Stomach smooth muscle (tissue), 2 donors: ENCODE data around the gene ANKRD9.
"Not testable (repeated sequence)": the region's sequence is repeated elsewhere in the genome, so short reads cannot be mapped to it uniquely, and the experiment has no call there.

Experiments used
- H3K27ac ChIP-seq: one replicate; pipeline ENCODE4 v1.7.0; 2013; ENCODE audit warnings: mild to moderate bottlenecking, low read length, inconsistent platforms
- H3K27me3 ChIP-seq, 2 donors: one replicate each; pipeline ENCODE4 v1.7.0; 2013; ENCODE audit warnings: low read length in 2 of 2; ENCODE audit not compliant: insufficient read depth in 2 of 2, control insufficient read depth in 1 of 2
- H3K36me3 ChIP-seq, 2 donors: one replicate each; pipeline ENCODE4 v1.7.0; 2013; ENCODE audit warnings: low read length in 2 of 2; ENCODE audit not compliant: control insufficient read depth in 2 of 2, insufficient read depth in 2 of 2
- H3K4me1 ChIP-seq: one replicate; pipeline ENCODE4 v1.7.0; 2013; ENCODE audit warnings: low read length; ENCODE audit not compliant: control insufficient read depth, insufficient read depth
- H3K4me3 ChIP-seq, 2 donors: one replicate each; pipeline ENCODE4 v1.7.0; 2013; ENCODE audit warnings: low read length in 2 of 2
- H3K9ac ChIP-seq, 2 donors: one replicate each; pipeline ENCODE4 v1.7.0; 2013; ENCODE audit warnings: low read length in 2 of 2, mild to moderate bottlenecking in 1 of 2
- H3K9me3 ChIP-seq, 2 donors: one replicate each; pipeline ENCODE4 v1.7.0; 2013; ENCODE audit warnings: low read length in 2 of 2; ENCODE audit not compliant: control insufficient read depth in 2 of 2
- donor health status: healthy.
- donor health status: Pancreatic carcinoma.

The ANKRD9 gene

DNA sequence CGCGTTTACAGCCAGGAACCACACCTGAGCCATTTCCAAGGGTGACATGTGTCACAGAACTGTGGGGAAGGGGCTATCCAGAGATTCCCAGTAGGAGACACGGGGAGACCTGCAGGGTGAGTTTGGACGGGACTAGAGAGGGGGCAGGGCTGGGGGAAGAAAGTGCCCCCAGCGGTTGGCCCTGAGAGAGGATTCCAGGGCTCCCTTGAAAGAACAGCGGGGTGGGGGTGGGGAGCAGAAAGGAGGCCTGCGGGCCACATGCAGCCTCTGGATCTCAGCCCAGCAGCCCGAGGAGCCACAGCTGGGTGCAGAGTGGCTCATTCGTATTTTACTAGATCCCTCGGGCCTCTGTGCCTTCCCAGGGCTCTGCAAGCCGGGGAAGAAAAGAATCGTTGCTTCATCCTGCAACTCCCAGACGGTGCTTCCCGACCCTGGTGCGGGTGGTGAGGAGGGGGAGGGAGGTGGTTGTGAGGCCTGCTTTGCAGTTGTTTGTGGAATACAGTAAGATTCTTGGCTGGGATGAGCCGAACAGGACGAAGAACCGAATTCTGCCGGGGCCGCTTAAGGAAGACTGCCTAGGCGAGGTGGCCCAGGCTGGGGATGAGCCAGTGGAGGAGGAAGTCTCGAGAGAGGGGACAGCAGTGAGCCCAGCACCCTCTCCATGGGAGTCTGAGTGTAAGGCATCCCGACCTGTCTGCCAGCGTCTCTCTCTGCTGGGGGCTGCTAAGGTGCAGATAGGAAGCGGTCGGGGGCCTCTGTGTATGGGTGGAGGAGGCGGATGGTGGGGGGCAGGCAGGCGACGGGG is 36.1 kb upstream of the ANKRD9 start:
- Histone ChIP-seq H3K4me3 (no peak overlapping the region), H3K27ac (no peak overlapping the region), H3K9ac (no peak overlapping the region), H3K9me3 (no peaks in the 10 kb centered on the region), H3K27me3 (peaks cover 17 to 23% of the 10 kb centered on the region in 2 donors), H3K4me1 (peaks cover 5% of the 10 kb centered on the region), H3K36me3 (no peaks in the 10 kb centered on the region)

DNA sequence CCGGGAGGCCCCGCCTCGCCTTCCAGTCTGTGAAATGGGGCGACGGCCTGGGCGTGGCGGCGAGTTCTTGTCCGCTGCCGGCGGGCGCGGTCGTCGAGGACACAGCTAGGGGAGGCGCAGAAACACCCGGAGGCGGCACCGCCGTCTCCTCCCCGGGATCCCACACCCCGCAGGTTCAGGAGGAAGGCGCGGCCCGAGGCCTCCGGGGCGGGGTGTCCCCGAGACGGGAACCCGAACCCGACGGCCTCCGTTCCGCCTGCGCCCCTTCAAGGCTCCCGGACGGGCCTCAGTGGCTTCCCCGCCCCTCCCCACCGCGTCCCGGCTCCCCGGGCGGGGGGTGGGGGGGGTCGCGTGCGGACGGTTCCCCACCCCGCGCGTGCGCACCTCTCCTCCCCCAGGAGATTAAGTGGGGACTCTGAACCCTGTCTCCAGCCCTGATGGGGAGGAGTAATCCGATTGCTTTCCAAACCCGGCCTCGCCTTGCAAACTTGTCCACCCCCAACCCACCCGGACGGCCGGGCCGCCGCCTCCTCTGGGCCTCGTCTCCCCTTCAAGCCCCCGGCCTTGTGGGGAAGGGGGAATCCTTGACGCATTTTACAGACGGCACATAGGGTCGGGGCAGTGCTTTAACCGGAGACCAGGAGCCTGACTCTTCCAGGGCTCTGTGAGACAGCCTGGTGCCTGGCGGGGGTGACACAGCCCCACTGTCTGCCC is 35.3 kb upstream of the ANKRD9 start:
- no peaks in the 10 kb centered on the region for H3K9me3 ChIP-seq
- peaks cover 17 to 23% of the 10 kb centered on the region in 2 donors for H3K27me3 ChIP-seq
- no peak overlapping the region for H3K9ac ChIP-seq
- no peak overlapping the region for H3K27ac ChIP-seq
- H3K4me3 ChIP-seq, result no peak overlapping the region
- H3K36me3 ChIP-seq, result no peaks in the 10 kb centered on the region
- H3K4me1 ChIP-seq, result peaks cover 5% of the 10 kb centered on the region

DNA sequence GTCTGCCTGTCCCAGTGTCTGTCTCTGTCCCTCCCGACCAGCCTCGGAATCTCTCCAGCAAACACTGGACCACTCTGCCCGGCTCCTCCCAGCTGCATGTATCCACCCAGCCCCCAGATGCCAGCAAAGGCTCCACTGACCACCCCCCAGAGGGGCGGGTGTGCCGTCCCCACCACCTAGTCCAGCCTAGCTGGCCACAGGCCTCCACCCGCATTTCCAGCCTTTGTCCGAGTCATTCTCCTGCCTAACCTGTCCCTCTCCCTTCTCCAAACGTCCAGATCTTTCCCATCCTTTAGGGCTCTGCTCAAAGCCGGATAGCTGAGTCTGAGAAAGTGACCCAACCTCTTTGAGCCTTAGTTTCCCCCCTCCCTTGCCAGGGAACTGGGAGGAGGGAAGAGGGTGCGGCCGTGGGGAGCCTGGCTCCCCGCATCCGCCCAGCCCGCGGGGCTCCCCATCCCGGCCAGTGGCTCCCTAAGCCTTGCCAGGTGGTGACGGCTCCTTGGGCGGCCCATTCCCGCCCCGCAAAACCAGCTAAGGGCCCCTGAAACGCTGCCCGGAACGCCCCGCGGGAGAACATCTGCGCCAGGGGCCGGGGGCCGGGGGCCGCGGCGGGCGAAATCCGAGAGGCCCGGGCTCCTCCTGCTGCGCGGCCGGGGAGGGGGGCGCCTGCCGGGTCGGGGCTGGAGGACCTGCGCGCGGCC is 34.6 kb upstream of the ANKRD9 start:
- Histone ChIP-seq H3K4me3 (no peak overlapping the region), H3K27me3 (peaks cover 17 to 25% of the 10 kb centered on the region in 2 donors)

DNA sequence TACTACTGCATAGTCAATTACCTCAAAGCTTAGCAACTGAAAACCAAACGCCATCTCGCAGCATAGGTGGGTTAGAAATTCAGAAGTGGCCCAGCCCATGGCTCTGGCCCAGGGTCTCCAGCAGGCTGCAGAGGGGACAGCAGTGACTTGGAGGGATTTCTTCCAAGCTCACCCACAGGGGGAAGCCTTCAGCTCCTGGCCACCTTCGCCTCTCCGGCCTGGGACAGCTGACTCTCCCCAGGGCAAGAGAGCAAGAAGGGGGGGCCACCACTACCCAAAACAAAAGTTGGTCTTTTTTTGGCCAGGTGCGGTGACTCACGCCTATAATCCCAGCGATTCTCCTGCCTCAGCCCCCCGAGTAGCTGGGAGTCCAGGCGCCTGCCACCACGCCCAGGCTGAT is 32.2 kb upstream of the ANKRD9 start:
- H3K27ac ChIP-seq, result no peak overlapping the region
- no peak overlapping the region for H3K4me3 ChIP-seq
- H3K27me3 ChIP-seq, result peaks cover 17 to 23% of the 10 kb centered on the region in 2 donors
- H3K9me3 ChIP-seq, result no peaks in the 10 kb centered on the region
- no peak overlapping the region for H3K9ac ChIP-seq
- peaks cover 5% of the 10 kb centered on the region for H3K4me1 ChIP-seq
- no peaks in the 10 kb centered on the region for H3K36me3 ChIP-seq

More for the DNA sequence above, 34.6 kb upstream of the ANKRD9 start:
- Histone ChIP-seq H3K36me3 (no peaks in the 10 kb centered on the region), H3K9ac (no peak overlapping the region), H3K9me3 (no peaks in the 10 kb centered on the region), H3K27ac (no peak overlapping the region), H3K4me1 (peaks cover 5% of the 10 kb centered on the region)

DNA sequence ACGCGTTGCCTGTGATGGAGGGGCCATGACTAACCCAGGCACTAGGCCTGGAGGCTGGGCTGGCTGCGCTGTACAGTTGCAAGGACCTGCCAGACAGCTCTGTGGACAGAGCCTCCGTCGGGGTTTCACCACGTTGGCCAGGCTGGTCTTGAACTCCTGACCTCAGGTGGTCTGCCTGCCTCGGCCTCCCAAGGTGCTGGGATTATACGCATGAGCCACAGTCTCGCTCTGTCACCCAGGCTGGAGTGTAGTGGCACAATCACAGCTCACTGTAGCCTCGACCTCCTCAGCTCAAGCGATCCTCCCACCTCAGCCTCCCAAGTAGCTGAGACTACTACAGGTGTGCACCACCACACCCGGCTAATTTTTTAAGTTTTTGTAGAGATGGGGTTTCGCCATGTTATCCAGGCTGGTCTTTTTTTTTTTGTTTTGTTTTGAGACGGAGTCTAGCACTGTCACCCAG is 31.5 kb upstream of the ANKRD9 start:
- peaks cover 17 to 23% of the 10 kb centered on the region in 2 donors for H3K27me3 ChIP-seq
- not testable (repeated sequence) for H3K4me1 ChIP-seq, H3K9ac ChIP-seq, H3K4me3 ChIP-seq, H3K36me3 ChIP-seq, H3K27ac ChIP-seq, H3K9me3 ChIP-seq

DNA sequence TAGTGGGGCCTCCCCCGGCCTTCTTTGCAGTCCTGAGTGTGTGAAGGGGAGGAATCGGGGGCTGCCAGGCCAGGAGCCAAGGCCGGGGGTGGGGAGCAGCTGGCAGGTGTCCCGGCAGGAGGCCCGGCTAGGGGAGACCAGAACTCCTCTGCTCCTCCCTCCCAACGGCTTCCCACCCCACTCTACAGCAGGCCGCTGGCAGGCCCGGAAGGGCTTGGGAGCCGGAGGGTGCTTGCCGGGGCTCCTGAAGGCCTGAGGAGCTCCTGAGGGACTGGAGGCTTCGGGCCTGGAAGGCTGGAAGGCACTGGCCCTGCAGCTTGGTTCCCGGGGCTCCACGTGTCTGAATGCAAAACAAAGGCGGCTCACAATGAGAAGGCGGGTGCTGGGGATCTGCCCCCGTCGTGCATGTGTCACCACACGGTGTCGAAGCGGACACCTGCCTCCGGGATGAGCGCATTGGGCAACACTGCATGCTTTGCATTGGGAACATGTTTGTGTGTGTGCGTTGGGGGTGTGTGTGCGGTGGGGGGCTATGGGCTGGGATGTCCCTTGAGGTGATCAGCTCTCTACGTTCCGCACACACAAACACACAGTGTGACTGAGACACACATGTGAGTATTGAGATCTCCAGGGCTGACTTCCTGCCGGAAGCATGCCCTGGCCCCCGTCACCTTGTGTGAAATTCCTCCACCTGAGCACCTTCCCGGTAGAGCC is 30.9 kb upstream of the ANKRD9 start:
- peaks cover 5% of the 10 kb centered on the region for H3K4me1 ChIP-seq
- H3K36me3 ChIP-seq, result no peaks in the 10 kb centered on the region
- no peak overlapping the region for H3K27ac ChIP-seq
- no peak overlapping the region for H3K9ac ChIP-seq
- peaks cover 15 to 17% of the 10 kb centered on the region in 2 donors for H3K27me3 ChIP-seq
- no peaks in the 10 kb centered on the region for H3K9me3 ChIP-seq
- no peak overlapping the region for H3K4me3 ChIP-seq

DNA sequence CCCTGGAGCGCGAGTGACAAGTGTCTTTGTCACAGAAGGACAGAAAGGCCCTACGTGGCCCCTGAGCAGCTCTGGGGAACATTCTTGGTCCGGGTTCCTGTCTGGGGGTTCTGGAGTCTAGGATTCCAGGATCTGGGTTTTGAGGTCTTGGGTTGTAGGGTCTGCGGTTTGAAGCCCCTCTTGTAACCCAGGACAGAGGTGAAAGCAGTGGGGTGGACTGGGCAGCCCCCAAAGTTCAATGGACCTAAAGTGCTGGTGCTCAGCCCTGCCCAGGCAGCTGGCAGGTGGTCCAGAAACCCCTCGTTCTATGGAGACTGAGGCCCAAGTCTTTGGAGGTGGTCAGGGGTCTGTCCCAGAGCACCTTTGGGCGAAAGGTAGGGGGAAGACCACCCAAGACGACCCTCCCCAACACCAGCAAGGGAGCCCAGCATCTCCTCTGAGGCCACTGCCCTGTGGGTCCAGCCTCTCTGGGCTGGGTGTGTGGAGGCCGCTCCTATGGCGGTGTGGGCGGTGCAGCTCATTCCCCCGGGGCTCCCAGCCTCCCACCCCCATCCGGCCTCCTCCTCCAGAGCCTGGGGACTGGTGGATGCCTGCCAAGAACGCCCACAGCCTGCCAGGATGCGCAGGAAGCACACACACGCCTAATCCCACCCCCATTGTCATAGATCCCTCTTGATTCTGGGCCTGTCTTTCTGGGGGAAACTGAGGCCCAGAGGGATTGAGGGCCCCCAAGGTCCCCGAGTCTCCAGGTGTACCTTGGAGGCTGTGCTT is 30.2 kb upstream of the ANKRD9 start:
- Histone ChIP-seq H3K9me3 (no peaks in the 10 kb centered on the region), H3K27ac (no peak overlapping the region), H3K9ac (no peak overlapping the region), H3K4me3 (no peak overlapping the region), H3K4me1 (peaks cover 2% of the 10 kb centered on the region), H3K36me3 (no peaks in the 10 kb centered on the region), H3K27me3 (peaks cover 8 to 13% of the 10 kb centered on the region in 2 donors)

DNA sequence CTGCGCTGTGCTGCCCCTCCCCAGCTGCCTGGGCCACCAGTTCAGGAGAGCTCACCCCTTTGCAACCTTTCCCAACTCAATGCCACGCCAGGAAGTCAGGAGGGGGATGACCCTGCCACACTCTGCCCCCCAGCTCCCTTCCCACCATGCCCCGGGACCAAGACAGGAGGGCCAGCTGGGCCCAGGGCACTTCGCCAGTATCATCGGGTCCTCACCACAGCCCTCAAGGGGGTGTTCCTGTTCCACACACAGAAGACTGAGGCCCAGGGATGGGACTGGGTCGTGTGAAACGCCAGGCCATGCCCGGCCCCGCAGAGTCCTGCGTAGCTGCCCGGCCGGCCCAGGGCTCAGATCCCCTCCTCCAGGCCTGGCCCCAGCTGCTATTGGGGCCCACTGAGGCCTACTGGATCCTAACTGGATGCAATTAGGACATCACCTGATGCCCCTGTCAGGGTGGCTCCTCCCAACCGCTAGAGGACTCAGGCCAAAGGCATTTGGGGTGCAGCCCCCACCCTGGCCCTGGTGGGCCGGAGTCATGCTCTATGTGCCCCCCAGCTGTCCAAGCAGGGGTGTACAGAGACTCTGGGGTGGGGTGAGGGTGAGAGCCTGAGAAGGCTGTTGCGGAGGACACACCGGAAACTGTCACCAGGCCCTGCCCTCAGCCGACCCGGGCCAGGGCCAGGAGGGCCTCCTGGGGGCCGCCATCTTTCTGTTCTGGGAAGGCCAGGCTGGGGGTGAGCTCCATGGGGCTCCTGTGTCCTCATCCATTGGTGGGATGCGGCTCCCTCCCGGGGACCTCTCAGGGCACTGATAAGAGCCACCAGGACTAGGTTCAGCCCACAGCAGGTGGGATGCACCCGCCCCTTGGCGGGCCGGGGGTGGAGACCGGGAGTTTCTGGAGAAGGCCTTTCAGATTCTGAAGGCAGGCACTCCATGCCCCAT is 29.3 kb upstream of the ANKRD9 start:
- H3K4me1 ChIP-seq, result no peaks in the 10 kb centered on the region
- H3K4me3 ChIP-seq, result no peak overlapping the region
- peaks cover 0 to 10% of the 10 kb centered on the region in 2 donors for H3K27me3 ChIP-seq
- H3K36me3 ChIP-seq, result no peaks in the 10 kb centered on the region
- H3K9ac ChIP-seq, result no peak overlapping the region
- no peak overlapping the region for H3K27ac ChIP-seq
- H3K9me3 ChIP-seq, result no peaks in the 10 kb centered on the region

DNA sequence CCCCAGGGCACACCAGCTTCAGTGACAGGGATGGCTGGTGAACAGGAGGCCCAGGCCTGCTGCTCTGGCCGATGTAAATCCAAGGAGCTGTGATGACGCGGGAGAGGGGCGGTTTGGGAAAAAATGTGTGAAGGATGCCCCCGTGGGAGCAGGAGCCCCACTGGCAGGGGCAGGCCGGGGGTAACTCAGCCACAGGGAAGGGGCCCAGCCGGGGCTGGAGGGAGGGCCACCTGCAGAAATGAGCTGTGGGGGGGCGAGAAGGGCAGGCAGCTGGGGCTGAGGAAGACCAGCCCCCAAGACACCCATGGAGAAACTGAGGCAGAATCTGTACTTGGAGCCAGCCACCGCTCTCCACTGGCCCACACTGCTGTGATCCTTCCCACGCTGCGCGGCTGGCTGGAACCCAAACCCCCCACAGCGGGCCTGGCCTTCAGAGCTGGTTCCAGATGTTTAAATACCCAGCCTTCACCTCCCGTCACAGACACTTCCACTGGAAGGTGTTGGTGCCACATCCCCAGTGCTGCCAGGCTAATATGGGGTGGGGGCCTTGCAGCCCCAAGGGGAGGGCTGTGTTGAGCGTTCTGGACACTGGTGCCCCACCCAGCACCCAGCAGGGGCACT is 28.5 kb upstream of the ANKRD9 start:
- Histone ChIP-seq H3K27ac (no peak overlapping the region), H3K27me3 (peaks cover 0 to 5% of the 10 kb centered on the region in 2 donors), H3K9ac (no peak overlapping the region), H3K9me3 (no peaks in the 10 kb centered on the region), H3K36me3 (no peaks in the 10 kb centered on the region), H3K4me1 (no peaks in the 10 kb centered on the region), H3K4me3 (no peak overlapping the region)
